SK-N-MC (cell line): ENCODE measurements around the gene FBRS.

ENCODE experiments used
- EZH2 ChIP-seq: fragments of 200-600 bp; sonication (generic); IDR thresholded peaks from one replicate; pipeline ENCODE4 v1.6.1; 2017; ENCODE audit warnings: antibody characterized with exemption
- FOXP2 ChIP-seq: optimal IDR thresholded peaks from 2 replicates; pipeline ENCODE3; 2011; ENCODE audit warnings: mild to moderate bottlenecking, moderate library complexity; ENCODE audit not compliant: insufficient read depth; ENCODE audit errors: extremely low read length, control extremely low read depth
- POLR2AphosphoS5 ChIP-seq: IDR thresholded peaks from 2 replicates; pipeline ENCODE4 v1.6.1; 2012; ENCODE audit warnings: mild to moderate bottlenecking, low read depth, low read length, borderline replicate concordance

- TF ChIP-seq EZH2 (no peak), POLR2AphosphoS5 (no peak), FOXP2 (no peak)
Measured at GRCh38 chr16:30654856-30655255, 3.4 kb upstream of the FBRS start.
